CD1c-positive myeloid dendritic cell (primary cell): ENCODE data around the gene C1QTNF1.
"Not testable (repeated sequence)": the region's sequence is repeated elsewhere in the genome, so short reads cannot be mapped to it uniquely, and the experiment has no call there.

ENCODE experiments used
- DNase-seq: peaks from one replicate; pipeline ENCODE4 v3.0.0-alpha.2; 2016; ENCODE audit errors: extremely low spot score

The C1QTNF1 gene

GRCh38 chr17:79005063-79005861 is 18.7 kb upstream of the C1QTNF1 start:
- DNase-seq, result no peak

- peak; percentile 50 for DNase-seq
Observed at GRCh38 chr17:79006046-79006445, 17.9 kb upstream of the C1QTNF1 start.

GRCh38 chr17:79006794-79007503 is 17.0 kb upstream of the C1QTNF1 start:
- no peak for DNase-seq

GRCh38 chr17:79007504-79008381 is 16.2 kb upstream of the C1QTNF1 start:
- DNase-seq, result no peak

- no peak for DNase-seq
Observed at GRCh38 chr17:79008666-79009387, 15.1 kb upstream of the C1QTNF1 start.

- DNase-seq, result peak; percentile 94
Observed at GRCh38 chr17:79009397-79010303, 14.3 kb upstream of the C1QTNF1 start, which contains the start of gene CANT1. TSS of gene CANT1 (minus strand) at chr17:79009764. CDS start at chr17:78997622, 12,142 bp downstream.

- DNase-seq, result no peak
Observed at GRCh38 chr17:79010304-79010646, 13.7 kb upstream of the C1QTNF1 start.

- peak; percentile 45 for DNase-seq
Observed at GRCh38 chr17:79011451-79012147, 12.4 kb upstream of the C1QTNF1 start.

GRCh38 chr17:79012563-79013134 is 11.3 kb upstream of the C1QTNF1 start:
- no peak for DNase-seq

- no peak for DNase-seq
Observed at GRCh38 chr17:79014158-79014758, 9.7 kb upstream of the C1QTNF1 start.

- DNase-seq, result no peak
Observed at GRCh38 chr17:79017546-79018369, 6.2 kb upstream of the C1QTNF1 start.

GRCh38 chr17:79018370-79018695 is 5.6 kb upstream of the C1QTNF1 start:
- no peak for DNase-seq

GRCh38 chr17:79019261-79019631 is 4.7 kb upstream of the C1QTNF1 start:
- no peak for DNase-seq

GRCh38 chr17:79019632-79020584 is 4.1 kb upstream of the C1QTNF1 start:
- peak; percentile 67 for DNase-seq

- DNase-seq, result no peak
Observed at GRCh38 chr17:79020631-79021301, 3.2 kb upstream of the C1QTNF1 start.

- not testable (repeated sequence) for DNase-seq
Observed at GRCh38 chr17:79021929-79022328, 2.0 kb upstream of the C1QTNF1 start.
